Keratinocyte (primary cell): ENCODE data around the gene CABP2. TPM values are rescaled to one million over a fixed set of nuclear protein-coding genes. Genes with fewer than 3 reads are reported as not detected.

Source experiments
- DNase-seq: peaks from one replicate; pipeline ENCODE4 v3.0.0-alpha.2; 2011; ENCODE audit warnings: low read depth, missing footprints, low spot score
- FAIRE-seq: peaks from 2 replicates; lab custom pipeline; 2011; peaks lifted over from hg19 to GRCh38; lab: Jason Lieb, UNC
- H2AFZ ChIP-seq: 2 replicates; pipeline ENCODE4 v1.6.0; 2012; ENCODE audit warnings: low read length, control low read depth, inconsistent platforms; ENCODE audit not compliant: control insufficient read depth
- H3K27ac ChIP-seq: 2 replicates; pipeline ENCODE4 v1.5.1; 2011; ENCODE audit warnings: low read length; ENCODE audit not compliant: control insufficient read depth, insufficient read depth
- H3K27me3 ChIP-seq: 3 replicates; pipeline ENCODE4 v1.6.0; 2011; ENCODE audit warnings: low read length; ENCODE audit not compliant: control insufficient read depth, insufficient read depth; ENCODE audit errors: extremely low read depth
- H3K36me3 ChIP-seq, 2 experiments: 2 replicates in 1 of 2; 3 replicates in 1 of 2; pipeline ENCODE4 v1.5.1; 2011; ENCODE audit warnings: low read length in 2 of 2, mild to moderate bottlenecking in 1 of 2; ENCODE audit not compliant: control insufficient read depth in 2 of 2, insufficient read depth in 2 of 2; ENCODE audit errors: extremely low read depth in 1 of 2
- H3K4me1 ChIP-seq: 3 replicates; pipeline ENCODE4 v1.5.1; 2011; ENCODE audit warnings: low read length; ENCODE audit not compliant: control insufficient read depth, insufficient read depth; ENCODE audit errors: extremely low read depth
- H3K4me2 ChIP-seq: 3 replicates; pipeline ENCODE4 v1.6.0; 2011; ENCODE audit warnings: low read depth, low read length; ENCODE audit not compliant: control insufficient read depth, insufficient read depth; ENCODE audit errors: extremely low read depth
- H3K4me3 ChIP-seq, 3 experiments: fragments of 200-600 bp in 1 of 3; sonication (generic) in 1 of 3; 2 replicates in 2 of 3; 3 replicates in 1 of 3; pipeline ENCODE4 v1.5.1; 2011 to 2016; ENCODE audit warnings: low read length in 3 of 3, mild to moderate bottlenecking in 3 of 3, control low read depth in 2 of 3, inconsistent platforms in 1 of 3, low read depth in 1 of 3, mixed read lengths in 1 of 3, mixed run types in 1 of 3, moderate library complexity in 1 of 3; ENCODE audit not compliant: control insufficient read depth in 2 of 3, insufficient read depth in 2 of 3; ENCODE audit errors: extremely low read depth in 1 of 3
- H3K79me2 ChIP-seq: 2 replicates; pipeline ENCODE4 v1.6.0; 2012; ENCODE audit warnings: low read length; ENCODE audit not compliant: control insufficient read depth, insufficient read depth
- H3K9ac ChIP-seq: 3 replicates; pipeline ENCODE4 v1.6.0; 2011; ENCODE audit warnings: low read length; ENCODE audit not compliant: control insufficient read depth, insufficient read depth; ENCODE audit errors: extremely low read depth
- H3K9me1 ChIP-seq: 3 replicates; pipeline ENCODE4 v1.6.0; 2011; ENCODE audit warnings: low read length; ENCODE audit not compliant: control insufficient read depth, insufficient read depth; ENCODE audit errors: extremely low read depth
- H3K9me3 ChIP-seq: 2 replicates; pipeline ENCODE4 v1.5.1; 2012; ENCODE audit warnings: low read depth, low read length; ENCODE audit not compliant: control insufficient read depth
- H4K20me1 ChIP-seq: 3 replicates; pipeline ENCODE4 v1.6.0; 2011; ENCODE audit warnings: low read length; ENCODE audit not compliant: control insufficient read depth, insufficient read depth; ENCODE audit errors: extremely low read depth
- EZH2 ChIP-seq: IDR thresholded peaks from one replicate; pipeline ENCODE4 v1.6.1; 2012; ENCODE audit warnings: inconsistent platforms, mild to moderate bottlenecking, low read length, moderate library complexity
- dilution Hi-C: fragments of 300-500 bp; cut with MboI; formaldehyde crosslinking; loops from one replicate; pipeline ENCODE4 v1.7.0; 2020; ENCODE audit warnings: low sequenced_read_pairs; ENCODE audit not compliant: extremely low pct_ligation_motif_present
- polyA plus RNA-seq, 5 experiments: library from polyadenylated mRNA; depleted of rRNA in 3 of 5; stranded (reverse) in 3 of 5; stranded (forward) in 1 of 5; unstranded in 1 of 5; fragments of >200 nt; gene quantifications; 1 replicate in 1 of 5; 2 replicates in 3 of 5; 3 replicates in 1 of 5; pipeline versions ENCODE4 v1.2.1 to v1.2.3, GENCODE V29; 2011 to 2012; ENCODE audit warnings: missing spikeins in 2 of 5, low read depth in 1 of 5, low replicate concordance in 1 of 5
- small RNA-seq, 3 experiments: library from RNA; depleted of rRNA; stranded (forward); fragments of <200 nt; gene quantifications; one replicate each; pipeline ENCODE3, GENCODE V24; 2012; ENCODE audit warnings: low read depth in 3 of 3, low replicate concordance in 1 of 3; ENCODE audit not compliant: insufficient read length in 3 of 3
- TF ChIP-seq, protein P1 (sequence below), 3 experiments: IDR thresholded peaks in 1 of 3; conservative IDR thresholded peaks in 1 of 3; optimal IDR thresholded peaks in 1 of 3; 2 replicates in 2 of 3; 3 replicates in 1 of 3; pipeline versions ENCODE3 to v1.5.1; 2011; ENCODE audit warnings: low read length in 3 of 3, mild to moderate bottlenecking in 3 of 3, moderate library complexity in 2 of 3, control low read depth in 1 of 3, inconsistent platforms in 1 of 3; ENCODE audit not compliant: insufficient read depth in 2 of 3; ENCODE audit errors: extremely low read depth in 1 of 3

The CABP2 gene
- polyA plus RNA-seq, 1 donor (not counting 4 experiments of a cell fraction or from before 2014, with no cell fraction given): not detected

DNA sequence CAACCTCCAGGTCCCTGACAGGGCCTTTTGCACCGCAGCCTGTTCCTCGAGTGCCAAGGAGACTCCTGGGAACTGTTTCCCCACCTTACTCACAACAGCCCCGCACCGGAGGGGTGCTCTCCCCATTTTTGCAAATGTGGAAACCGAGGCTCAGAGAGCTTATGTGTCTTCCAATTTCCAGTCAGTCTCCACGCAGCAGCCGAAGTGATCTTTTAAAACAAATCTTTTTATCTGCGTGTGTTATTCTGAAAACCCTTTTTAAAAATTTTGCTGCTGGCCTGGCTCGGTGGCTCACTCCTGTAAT, 53.8 kb downstream of the CABP2 start:
- H2AFZ ChIP-seq: peak overlapping the region; percentile 17
- H3K27ac ChIP-seq: peak overlapping the region; percentile 32
- H3K36me3 ChIP-seq: peaks cover 0 to 5% of the 10 kb centered on the region in 2 experiments
- no peak for FAIRE-seq
- peak overlapping the region; percentile 64 for H3K4me2 ChIP-seq
- H3K9me3 ChIP-seq: no peaks in the 10 kb centered on the region
- H3K4me1 ChIP-seq: peaks cover 13% of the 10 kb centered on the region
- no peaks in the 10 kb centered on the region for H3K9me1 ChIP-seq
- dilution Hi-C loops: no loop called here
- H3K79me2 ChIP-seq: no peaks in the 10 kb centered on the region
- TF ChIP-seq EZH2: no peak
- TF ChIP-seq, protein P1, sequence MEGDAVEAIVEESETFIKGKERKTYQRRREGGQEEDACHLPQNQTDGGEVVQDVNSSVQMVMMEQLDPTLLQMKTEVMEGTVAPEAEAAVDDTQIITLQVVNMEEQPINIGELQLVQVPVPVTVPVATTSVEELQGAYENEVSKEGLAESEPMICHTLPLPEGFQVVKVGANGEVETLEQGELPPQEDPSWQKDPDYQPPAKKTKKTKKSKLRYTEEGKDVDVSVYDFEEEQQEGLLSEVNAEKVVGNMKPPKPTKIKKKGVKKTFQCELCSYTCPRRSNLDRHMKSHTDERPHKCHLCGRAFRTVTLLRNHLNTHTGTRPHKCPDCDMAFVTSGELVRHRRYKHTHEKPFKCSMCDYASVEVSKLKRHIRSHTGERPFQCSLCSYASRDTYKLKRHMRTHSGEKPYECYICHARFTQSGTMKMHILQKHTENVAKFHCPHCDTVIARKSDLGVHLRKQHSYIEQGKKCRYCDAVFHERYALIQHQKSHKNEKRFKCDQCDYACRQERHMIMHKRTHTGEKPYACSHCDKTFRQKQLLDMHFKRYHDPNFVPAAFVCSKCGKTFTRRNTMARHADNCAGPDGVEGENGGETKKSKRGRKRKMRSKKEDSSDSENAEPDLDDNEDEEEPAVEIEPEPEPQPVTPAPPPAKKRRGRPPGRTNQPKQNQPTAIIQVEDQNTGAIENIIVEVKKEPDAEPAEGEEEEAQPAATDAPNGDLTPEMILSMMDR (optimal IDR thresholded peaks at IDR 0.05 in 1 of 3, IDR thresholded peaks at IDR 0.05 in 1 of 3, conservative IDR thresholded peaks at IDR 0.05 in 1 of 3; ENCODE audit: extremely low read depth in 1 of 3, insufficient read depth in 2 of 3, low read length in 3 of 3): no peak
- H3K4me3 ChIP-seq: peak overlapping the region; percentile 45 to 74 (median 74)
- no peaks in the 10 kb centered on the region for H3K27me3 ChIP-seq
- DNase-seq: no peak
- peak overlapping the region; percentile 60 for H3K9ac ChIP-seq
- H4K20me1 ChIP-seq: no peaks in the 10 kb centered on the region

Small RNA genes lying within 50 kb of the gene (small RNA-seq; reads per million reads assigned to genes)
- 0 reads per million in 3 experiments for gene MIR6752

Other genes with a start within 250 kb of the CABP2 start
- gene ANKRD13D, start 234.1 kb downstream of the CABP2 start, polyA plus RNA-seq: 18.1 to 40.1 TPM (median 25.0 TPM) in 3 replicates
- gene SSH3, start 219.9 kb downstream of the CABP2 start, polyA plus RNA-seq: 20.5 to 39.2 TPM (median 24.8 TPM) in 3 replicates
- gene POLD4, start 169.9 kb downstream of the CABP2 start, polyA plus RNA-seq: 35.7 to 60.9 TPM (median 43.3 TPM) in 3 replicates
- 2.2 to 4.9 TPM (median 2.7 TPM) in 3 replicates for gene CLCF1, start 149.8 kb downstream of the CABP2 start, polyA plus RNA-seq
- 5.7 to 8.5 TPM (median 8.0 TPM) in 3 replicates for gene RAD9A, start 131.5 kb downstream of the CABP2 start, polyA plus RNA-seq
- gene PPP1CA, start 121.6 kb downstream of the CABP2 start, polyA plus RNA-seq: 122 to 235 TPM (median 129 TPM) in 3 replicates
- gene TBC1D10C, start 119.4 kb downstream of the CABP2 start, polyA plus RNA-seq: not detected in 3 replicates
- not detected in 3 replicates for gene CARNS1, start 107.8 kb downstream of the CABP2 start, polyA plus RNA-seq
- 59.5 to 83.0 TPM (median 61.4 TPM) in 3 replicates for gene RPS6KB2, start 95.0 kb downstream of the CABP2 start, polyA plus RNA-seq
- gene PTPRCAP, start 85.8 kb downstream of the CABP2 start, polyA plus RNA-seq: 0.10 TPM in 1 of 3 replicates, not detected in the others
- 49.2 to 91.4 TPM (median 58.5 TPM) in 3 replicates for gene CORO1B, start 80.0 kb downstream of the CABP2 start, polyA plus RNA-seq
- not detected in 3 replicates for gene GPR152, start 70.7 kb downstream of the CABP2 start, polyA plus RNA-seq
- not detected in 3 replicates for gene CABP4, start 68.1 kb downstream of the CABP2 start, polyA plus RNA-seq
- 24.7 to 71.1 TPM (median 40.4 TPM) in 3 replicates for gene TMEM134, start 54.2 kb downstream of the CABP2 start, polyA plus RNA-seq
- gene AIP, start 40.4 kb downstream of the CABP2 start, polyA plus RNA-seq: 32.5 to 42.9 TPM (median 35.3 TPM) in 3 replicates
- 10.6 to 25.2 TPM (median 15.9 TPM) in 3 replicates for gene PITPNM1, start 18.1 kb downstream of the CABP2 start, polyA plus RNA-seq
- 8.0 to 31.1 TPM (median 9.7 TPM) in 3 replicates for gene CDK2AP2, start 15.3 kb downstream of the CABP2 start, polyA plus RNA-seq
- gene GSTP1, start 60.4 kb upstream of the CABP2 start, polyA plus RNA-seq: 1,511 to 3,251 TPM (median 1,575 TPM) in 3 replicates
- gene NDUFV1, start 83.5 kb upstream of the CABP2 start, polyA plus RNA-seq: 92.9 to 118 TPM (median 102 TPM) in 3 replicates
- gene NUDT8, start 106.5 kb upstream of the CABP2 start, polyA plus RNA-seq: 1.1 to 1.6 TPM (median 1.5 TPM) in 3 replicates
- gene TBX10, start 116.3 kb upstream of the CABP2 start, polyA plus RNA-seq: not detected in 3 replicates
- gene ACY3, start 127.3 kb upstream of the CABP2 start, polyA plus RNA-seq: not detected in 3 replicates
- gene ALDH3B2, start 151.2 kb upstream of the CABP2 start, polyA plus RNA-seq: 0.25 to 1.1 TPM (median 0.67 TPM) in 3 replicates